ENCODE measurements around the gene PRKG1. TPM values are rescaled to one million over a fixed set of nuclear protein-coding genes. Genes with fewer than 3 reads are reported as not detected.

Gene PRKG1
- polyA plus RNA-seq, 1 donor = 12.0 TPM

GRCh38 chr10:52252307-52252706 is 1178.0 kb downstream of the PRKG1 start:
- H3K4me1 ChIP-seq (ENCODE audit: control insufficient read depth, insufficient read depth, low read length) = no peaks in the 10 kb centered on the region
- H3K9me3 ChIP-seq (ENCODE audit: control insufficient read depth, low read depth, low read length) = no peaks in the 10 kb centered on the region
- WGBS (ENCODE audit: insufficient coverage, low lambda C conversion rate) = 100% methylated on average over 1 of the region's 3 CpGs
- DNase-seq = no peak
- no peaks in the 10 kb centered on the region for H3K36me3 ChIP-seq (ENCODE audit: control insufficient read depth, insufficient read depth, low read length)
- no peak overlapping the region for H3K27ac ChIP-seq (ENCODE audit: low read length)
- H3K4me3 ChIP-seq (ENCODE audit: low read length) = no peak overlapping the region
- H3K27me3 ChIP-seq (ENCODE audit: control insufficient read depth, insufficient read depth, low read length) = no peaks in the 10 kb centered on the region

- DNase-seq = peak in 1 of 2 donors; percentile 64
- no peaks in the 10 kb centered on the region for H3K27me3 ChIP-seq (ENCODE audit: control insufficient read depth, insufficient read depth, low read length)
These were observed 1182.8 kb downstream of the PRKG1 start for GRCh38 chr10:52256832-52257691.

GRCh38 chr10:52257692-52258075 is 1183.4 kb downstream of the PRKG1 start:
- Histone ChIP-seq H3K9me3 (ENCODE audit: control insufficient read depth, low read depth, low read length) (no peaks in the 10 kb centered on the region), H3K36me3 (ENCODE audit: control insufficient read depth, insufficient read depth, low read length) (no peaks in the 10 kb centered on the region), H3K27me3 (ENCODE audit: control insufficient read depth, insufficient read depth, low read length) (no peaks in the 10 kb centered on the region), H3K4me3 (ENCODE audit: low read length) (no peak overlapping the region), H3K4me1 (ENCODE audit: control insufficient read depth, insufficient read depth, low read length) (no peaks in the 10 kb centered on the region), H3K27ac (ENCODE audit: low read length) (peak overlapping the region; percentile 54)
- no peak for DNase-seq
- WGBS (ENCODE audit: insufficient coverage, low lambda C conversion rate) = 80% methylated on average over 1 of the region's 1 CpG

More at GRCh38 chr10:52256832-52257691, 1182.8 kb downstream of the PRKG1 start:
- Histone ChIP-seq H3K9me3 (ENCODE audit: control insufficient read depth, low read depth, low read length) (no peaks in the 10 kb centered on the region), H3K4me3 (ENCODE audit: low read length) (no peak overlapping the region), H3K4me1 (ENCODE audit: control insufficient read depth, insufficient read depth, low read length) (no peaks in the 10 kb centered on the region), H3K27ac (ENCODE audit: low read length) (peak overlapping the region; percentile 54), H3K36me3 (ENCODE audit: control insufficient read depth, insufficient read depth, low read length) (no peaks in the 10 kb centered on the region)
- no CpG with 5 or more reads among the region's 6 CpGs for WGBS (ENCODE audit: insufficient coverage, low lambda C conversion rate)

GRCh38 chr10:52258799-52259425 is 1184.6 kb downstream of the PRKG1 start:
- H3K27me3 ChIP-seq (ENCODE audit: control insufficient read depth, insufficient read depth, low read length) = no peaks in the 10 kb centered on the region
- no peaks in the 10 kb centered on the region for H3K36me3 ChIP-seq (ENCODE audit: control insufficient read depth, insufficient read depth, low read length)
- H3K27ac ChIP-seq (ENCODE audit: low read length) = no peak overlapping the region
- H3K9me3 ChIP-seq (ENCODE audit: control insufficient read depth, low read depth, low read length) = no peaks in the 10 kb centered on the region
- no peak for DNase-seq
- no peak overlapping the region for H3K4me3 ChIP-seq (ENCODE audit: low read length)
- no peaks in the 10 kb centered on the region for H3K4me1 ChIP-seq (ENCODE audit: control insufficient read depth, insufficient read depth, low read length)
- no CpG with 5 or more reads among the region's 1 CpG for WGBS (ENCODE audit: insufficient coverage, low lambda C conversion rate)

GRCh38 chr10:52259426-52259812 is 1185.1 kb downstream of the PRKG1 start:
- DNase-seq = no peak
- Histone ChIP-seq H3K4me1 (ENCODE audit: control insufficient read depth, insufficient read depth, low read length) (no peaks in the 10 kb centered on the region), H3K27me3 (ENCODE audit: control insufficient read depth, insufficient read depth, low read length) (no peaks in the 10 kb centered on the region), H3K36me3 (ENCODE audit: control insufficient read depth, insufficient read depth, low read length) (no peaks in the 10 kb centered on the region), H3K4me3 (ENCODE audit: low read length) (no peak overlapping the region), H3K9me3 (ENCODE audit: control insufficient read depth, low read depth, low read length) (no peaks in the 10 kb centered on the region), H3K27ac (ENCODE audit: low read length) (no peak overlapping the region)
- no CpG with 5 or more reads among the region's 2 CpGs for WGBS (ENCODE audit: insufficient coverage, low lambda C conversion rate)

GRCh38 chr10:52261362-52261761 is 1187.1 kb downstream of the PRKG1 start:
- H3K4me3 ChIP-seq (ENCODE audit: low read length) = no peak overlapping the region
- no peak for DNase-seq
- no peaks in the 10 kb centered on the region for H3K27me3 ChIP-seq (ENCODE audit: control insufficient read depth, insufficient read depth, low read length)
- 89% methylated on average over 1 of the region's 1 CpG for WGBS (ENCODE audit: insufficient coverage, low lambda C conversion rate)
- no peaks in the 10 kb centered on the region for H3K36me3 ChIP-seq (ENCODE audit: control insufficient read depth, insufficient read depth, low read length)
- H3K27ac ChIP-seq (ENCODE audit: low read length) = no peak overlapping the region
- H3K4me1 ChIP-seq (ENCODE audit: control insufficient read depth, insufficient read depth, low read length) = no peaks in the 10 kb centered on the region
- H3K9me3 ChIP-seq (ENCODE audit: control insufficient read depth, low read depth, low read length) = no peaks in the 10 kb centered on the region

GRCh38 chr10:52265131-52265926 is 1191.0 kb downstream of the PRKG1 start:
- Histone ChIP-seq H3K4me1 (ENCODE audit: control insufficient read depth, insufficient read depth, low read length) (no peaks in the 10 kb centered on the region), H3K9me3 (ENCODE audit: control insufficient read depth, low read depth, low read length) (no peaks in the 10 kb centered on the region), H3K27ac (ENCODE audit: low read length) (no peak overlapping the region), H3K27me3 (ENCODE audit: control insufficient read depth, insufficient read depth, low read length) (no peaks in the 10 kb centered on the region), H3K36me3 (ENCODE audit: control insufficient read depth, insufficient read depth, low read length) (no peaks in the 10 kb centered on the region), H3K4me3 (ENCODE audit: low read length) (no peak overlapping the region)
- DNase-seq = no peak
- WGBS (ENCODE audit: insufficient coverage, low lambda C conversion rate) = 100% methylated on average over 1 of the region's 3 CpGs

GRCh38 chr10:52266858-52267257 is 1192.6 kb downstream of the PRKG1 start:
- Histone ChIP-seq H3K36me3 (ENCODE audit: control insufficient read depth, insufficient read depth, low read length) (no peaks in the 10 kb centered on the region), H3K4me3 (ENCODE audit: low read length) (no peak overlapping the region), H3K9me3 (ENCODE audit: control insufficient read depth, low read depth, low read length) (no peaks in the 10 kb centered on the region), H3K4me1 (ENCODE audit: control insufficient read depth, insufficient read depth, low read length) (no peaks in the 10 kb centered on the region), H3K27ac (ENCODE audit: low read length) (no peak overlapping the region), H3K27me3 (ENCODE audit: control insufficient read depth, insufficient read depth, low read length) (no peaks in the 10 kb centered on the region)
- 100% methylated on average over 1 of the region's 1 CpG for WGBS (ENCODE audit: insufficient coverage, low lambda C conversion rate)
- no peak for DNase-seq

- H3K4me1 ChIP-seq (ENCODE audit: control insufficient read depth, insufficient read depth, low read length) = no peaks in the 10 kb centered on the region
- no peaks in the 10 kb centered on the region for H3K9me3 ChIP-seq (ENCODE audit: control insufficient read depth, low read depth, low read length)
- H3K27ac ChIP-seq (ENCODE audit: low read length) = no peak overlapping the region
- H3K27me3 ChIP-seq (ENCODE audit: control insufficient read depth, insufficient read depth, low read length) = no peaks in the 10 kb centered on the region
- H3K4me3 ChIP-seq (ENCODE audit: low read length) = no peak overlapping the region
- H3K36me3 ChIP-seq (ENCODE audit: control insufficient read depth, insufficient read depth, low read length) = no peaks in the 10 kb centered on the region
- WGBS (ENCODE audit: insufficient coverage, low lambda C conversion rate) = no CpG with 5 or more reads among the region's 2 CpGs
- DNase-seq = no peak
These were observed 1194.5 kb downstream of the PRKG1 start for GRCh38 chr10:52268790-52269189.

- H3K4me3 ChIP-seq (ENCODE audit: low read length) = no peak overlapping the region
- DNase-seq = no peak
- H3K27ac ChIP-seq (ENCODE audit: low read length) = no peak overlapping the region
- no peaks in the 10 kb centered on the region for H3K27me3 ChIP-seq (ENCODE audit: control insufficient read depth, insufficient read depth, low read length)
- H3K36me3 ChIP-seq (ENCODE audit: control insufficient read depth, insufficient read depth, low read length) = no peaks in the 10 kb centered on the region
- no peaks in the 10 kb centered on the region for H3K9me3 ChIP-seq (ENCODE audit: control insufficient read depth, low read depth, low read length)
- WGBS (ENCODE audit: insufficient coverage, low lambda C conversion rate) = no CpG with 5 or more reads among the region's 4 CpGs
- no peaks in the 10 kb centered on the region for H3K4me1 ChIP-seq (ENCODE audit: control insufficient read depth, insufficient read depth, low read length)
These were observed 1194.9 kb downstream of the PRKG1 start for GRCh38 chr10:52269233-52269632.

All from large intestine (tissue), 3 donors.